Measurements from ENCODE around the gene CHURC1. TPM values are rescaled to one million over a fixed set of nuclear protein-coding genes. Genes with fewer than 3 reads are reported as not detected.

Gene CHURC1
- total and polyA plus RNA-seq, 2 of the 13 experiments (the other 11 are each of a cell fraction or from before 2014, with no cell fraction given) = 41.1 to 74.4 TPM

DNA sequence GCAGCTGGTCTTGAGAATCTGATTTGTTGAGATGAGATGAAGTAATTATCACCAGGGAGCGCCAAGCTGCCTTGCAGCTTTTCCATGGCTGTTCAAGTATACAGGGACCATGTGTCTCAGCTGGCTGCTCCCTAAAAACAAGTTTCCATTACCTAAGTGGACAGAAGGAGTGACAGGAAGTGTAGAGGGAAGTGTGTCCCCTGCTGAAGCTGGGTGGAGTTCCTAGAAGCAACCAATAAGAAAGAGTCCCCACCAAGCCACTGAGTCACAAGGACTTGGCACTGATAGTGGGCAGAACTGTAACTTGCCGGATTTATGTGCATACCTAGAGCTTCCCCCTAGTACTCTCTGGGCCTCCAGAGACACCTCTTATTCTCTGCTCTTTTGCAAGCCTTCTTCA, 29.8 kb downstream of the CHURC1 start:
- in situ Hi-C loops (cut with HindIII; ENCODE audit: extremely low pct_ligation_motif_present, low pct_unique_long_range_greater_than_20kb) = no loop called here
- Histone ChIP-seq H3K27me3 (ENCODE audit: control insufficient read depth in 1 of 2, insufficient read depth in 2 of 2, low read length in 2 of 2) (no peaks in the 10 kb centered on the region; a peak in 1 of 5 replicates), H3K9me3 (ENCODE audit: low read length) (no peaks in the 10 kb centered on the region), H2AFZ (ENCODE audit: low read length) (no peak overlapping the region), H3K4me1 (ENCODE audit: insufficient read depth, low read length) (peaks cover 99% of the 10 kb centered on the region), H3K79me2 (ENCODE audit: insufficient read depth, low read length) (peaks cover 28% of the 10 kb centered on the region), H3K27ac (ENCODE audit: extremely low read length, insufficient read depth, low read length) (no peak overlapping the region), H3K4me2 (ENCODE audit: low read depth, low read length) (no peak overlapping the region), H3K36me3 (replicated peaks in 1 of 2; ENCODE audit: control insufficient read depth in 1 of 2, insufficient read depth in 2 of 2, low read length in 2 of 2) (peaks cover 0 to 2% of the 10 kb centered on the region in 2 experiments; a peak in 2 of 5 replicates), H3K4me3 (replicated peaks in 1 of 3; ENCODE audit: insufficient read depth in 1 of 3, low read depth in 2 of 3, low read length in 3 of 3) (no peak overlapping the region), H4K20me1 (ENCODE audit: insufficient read depth, low read length) (no peaks in the 10 kb centered on the region), H3K9ac (ENCODE audit: insufficient read depth, low read depth, low read length) (no peak overlapping the region)
- no peak for ATAC-seq
- intact Hi-C loops (cut with micrococcal nuclease; ENCODE audit: unreplicated experiment) = no loop called here
- no peak for DNase-seq (ENCODE audit: low spot score)
- no peak for FAIRE-seq
- 100% methylated on average over 2 of the region's 2 CpGs for WGBS (ENCODE audit: low lambda C conversion rate)
- no TSS peak for BruUV-seq (replicated peaks)
- ChIA-PET CTCF (ENCODE audit: low intra/inter-chr PET ratio, low total read pairs) (no interaction called here), POLR2A (interaction anchor here (0.8 to 6.0 kb wide), 3 partner anchors 29 to 43 kb away, joined by 3 to 54 read pairs (median 5); partner anchors contain the start of gene FNTB)
- TF ChIP-seq, protein P1, sequence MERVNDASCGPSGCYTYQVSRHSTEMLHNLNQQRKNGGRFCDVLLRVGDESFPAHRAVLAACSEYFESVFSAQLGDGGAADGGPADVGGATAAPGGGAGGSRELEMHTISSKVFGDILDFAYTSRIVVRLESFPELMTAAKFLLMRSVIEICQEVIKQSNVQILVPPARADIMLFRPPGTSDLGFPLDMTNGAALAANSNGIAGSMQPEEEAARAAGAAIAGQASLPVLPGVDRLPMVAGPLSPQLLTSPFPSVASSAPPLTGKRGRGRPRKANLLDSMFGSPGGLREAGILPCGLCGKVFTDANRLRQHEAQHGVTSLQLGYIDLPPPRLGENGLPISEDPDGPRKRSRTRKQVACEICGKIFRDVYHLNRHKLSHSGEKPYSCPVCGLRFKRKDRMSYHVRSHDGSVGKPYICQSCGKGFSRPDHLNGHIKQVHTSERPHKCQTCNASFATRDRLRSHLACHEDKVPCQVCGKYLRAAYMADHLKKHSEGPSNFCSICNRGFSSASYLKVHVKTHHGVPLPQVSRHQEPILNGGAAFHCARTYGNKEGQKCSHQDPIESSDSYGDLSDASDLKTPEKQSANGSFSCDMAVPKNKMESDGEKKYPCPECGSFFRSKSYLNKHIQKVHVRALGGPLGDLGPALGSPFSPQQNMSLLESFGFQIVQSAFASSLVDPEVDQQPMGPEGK (CRISPR knock-in tag; IDR thresholded peaks at IDR 0.05) = no peak
- TF ChIP-seq ZNF20 (CRISPR knock-in tag; IDR thresholded peaks at IDR 0.05) = no peak
- TF ChIP-seq RELA (CRISPR knock-in tag; IDR thresholded peaks at IDR 0.05) = no peak
- no peak for TF ChIP-seq ZNF556 (CRISPR knock-in tag; IDR thresholded peaks at IDR 0.05; ENCODE audit: borderline replicate concordance)
- TF ChIP-seq, protein P2, sequence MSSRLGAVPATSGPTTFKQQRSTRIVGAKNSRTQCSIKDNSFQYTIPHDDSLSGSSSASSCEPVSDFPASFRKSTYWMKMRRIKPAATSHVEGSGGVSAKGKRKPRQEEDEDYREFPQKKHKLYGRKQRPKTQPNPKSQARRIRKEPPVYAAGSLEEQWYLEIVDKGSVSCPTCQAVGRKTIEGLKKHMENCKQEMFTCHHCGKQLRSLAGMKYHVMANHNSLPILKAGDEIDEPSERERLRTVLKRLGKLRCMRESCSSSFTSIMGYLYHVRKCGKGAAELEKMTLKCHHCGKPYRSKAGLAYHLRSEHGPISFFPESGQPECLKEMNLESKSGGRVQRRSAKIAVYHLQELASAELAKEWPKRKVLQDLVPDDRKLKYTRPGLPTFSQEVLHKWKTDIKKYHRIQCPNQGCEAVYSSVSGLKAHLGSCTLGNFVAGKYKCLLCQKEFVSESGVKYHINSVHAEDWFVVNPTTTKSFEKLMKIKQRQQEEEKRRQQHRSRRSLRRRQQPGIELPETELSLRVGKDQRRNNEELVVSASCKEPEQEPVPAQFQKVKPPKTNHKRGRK (CRISPR knock-in tag; IDR thresholded peaks at IDR 0.05) = no peak
- TF ChIP-seq GABPA (IDR thresholded peaks at IDR 0.05; ENCODE audit: low read depth, low read length) = no peak
- no peak for TF ChIP-seq GABPA (CRISPR knock-in tag; IDR thresholded peaks at IDR 0.05; ENCODE audit: low read depth)
- TF ChIP-seq, protein P3, sequence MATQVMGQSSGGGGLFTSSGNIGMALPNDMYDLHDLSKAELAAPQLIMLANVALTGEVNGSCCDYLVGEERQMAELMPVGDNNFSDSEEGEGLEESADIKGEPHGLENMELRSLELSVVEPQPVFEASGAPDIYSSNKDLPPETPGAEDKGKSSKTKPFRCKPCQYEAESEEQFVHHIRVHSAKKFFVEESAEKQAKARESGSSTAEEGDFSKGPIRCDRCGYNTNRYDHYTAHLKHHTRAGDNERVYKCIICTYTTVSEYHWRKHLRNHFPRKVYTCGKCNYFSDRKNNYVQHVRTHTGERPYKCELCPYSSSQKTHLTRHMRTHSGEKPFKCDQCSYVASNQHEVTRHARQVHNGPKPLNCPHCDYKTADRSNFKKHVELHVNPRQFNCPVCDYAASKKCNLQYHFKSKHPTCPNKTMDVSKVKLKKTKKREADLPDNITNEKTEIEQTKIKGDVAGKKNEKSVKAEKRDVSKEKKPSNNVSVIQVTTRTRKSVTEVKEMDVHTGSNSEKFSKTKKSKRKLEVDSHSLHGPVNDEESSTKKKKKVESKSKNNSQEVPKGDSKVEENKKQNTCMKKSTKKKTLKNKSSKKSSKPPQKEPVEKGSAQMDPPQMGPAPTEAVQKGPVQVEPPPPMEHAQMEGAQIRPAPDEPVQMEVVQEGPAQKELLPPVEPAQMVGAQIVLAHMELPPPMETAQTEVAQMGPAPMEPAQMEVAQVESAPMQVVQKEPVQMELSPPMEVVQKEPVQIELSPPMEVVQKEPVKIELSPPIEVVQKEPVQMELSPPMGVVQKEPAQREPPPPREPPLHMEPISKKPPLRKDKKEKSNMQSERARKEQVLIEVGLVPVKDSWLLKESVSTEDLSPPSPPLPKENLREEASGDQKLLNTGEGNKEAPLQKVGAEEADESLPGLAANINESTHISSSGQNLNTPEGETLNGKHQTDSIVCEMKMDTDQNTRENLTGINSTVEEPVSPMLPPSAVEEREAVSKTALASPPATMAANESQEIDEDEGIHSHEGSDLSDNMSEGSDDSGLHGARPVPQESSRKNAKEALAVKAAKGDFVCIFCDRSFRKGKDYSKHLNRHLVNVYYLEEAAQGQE (IDR thresholded peaks at IDR 0.05; ENCODE audit: borderline replicate concordance in 1 of 2, low read depth in 1 of 2, low read length in 2 of 2) = no peak
- no peak for TF ChIP-seq ZNF160 (CRISPR knock-in tag; IDR thresholded peaks at IDR 0.05)
